ENCODE measurements around the gene CMTM6. TPM values are rescaled to one million over a fixed set of nuclear protein-coding genes. Genes with fewer than 3 reads are reported as not detected.
A peak's percentile ranks its signal among the peaks of the same experiment; 100 is the strongest.

CMTM6 gene
- total RNA-seq, 2 experiments from 2014 or later = 55.2 to 57.1 TPM

GRCh38 chr3:32432711-32433530 lies 69.7 kb downstream of the CMTM6 start:
- Mint-ChIP-seq H3K27ac (peak overlapping the region; percentile 98), H3K4me1 (peaks cover 90% of the 10 kb centered on the region), H3K27me3 (no peaks in the 10 kb centered on the region), H3K9me3 (no peaks in the 10 kb centered on the region), H3K36me3 (ENCODE audit: low read depth) (peaks cover 26% of the 10 kb centered on the region), H3K4me3 (peak overlapping the region; percentile 68)
- DNase-seq = peak; percentile 61
- CTCF ChIA-PET = interaction anchor here (0.7 to 2.1 kb wide), 13 partner anchors 9 to 68 kb away, joined by 3 to 12 read pairs (median 5); no protein-coding TSS in a partner anchor
- POLR2A ChIA-PET = interaction anchor here (0.6 kb wide), 2 partner anchors 34 to 62 kb away, joined by 3 read pairs; no protein-coding TSS in a partner anchor

- POLR2A ChIA-PET = interaction anchor here (0.6 kb wide), 2 partner anchors 9 to 61 kb away, joined by 3 read pairs; no protein-coding TSS in a partner anchor
- DNase-seq = no peak
- Mint-ChIP-seq H3K4me1 (peaks cover 93% of the 10 kb centered on the region), H3K36me3 (ENCODE audit: low read depth) (peaks cover 26% of the 10 kb centered on the region), H3K27ac (peak overlapping the region; percentile 98), H3K4me3 (peak overlapping the region; percentile 68), H3K9me3 (no peaks in the 10 kb centered on the region), H3K27me3 (no peaks in the 10 kb centered on the region)
- CTCF ChIA-PET = interaction anchor here (0.7 to 2.1 kb wide), 8 partner anchors 8 to 36 kb away, joined by 3 to 12 read pairs (median 6); no protein-coding TSS in a partner anchor
Measured at GRCh38 chr3:32432045-32432710, 70.5 kb downstream of the CMTM6 start.

DNA sequence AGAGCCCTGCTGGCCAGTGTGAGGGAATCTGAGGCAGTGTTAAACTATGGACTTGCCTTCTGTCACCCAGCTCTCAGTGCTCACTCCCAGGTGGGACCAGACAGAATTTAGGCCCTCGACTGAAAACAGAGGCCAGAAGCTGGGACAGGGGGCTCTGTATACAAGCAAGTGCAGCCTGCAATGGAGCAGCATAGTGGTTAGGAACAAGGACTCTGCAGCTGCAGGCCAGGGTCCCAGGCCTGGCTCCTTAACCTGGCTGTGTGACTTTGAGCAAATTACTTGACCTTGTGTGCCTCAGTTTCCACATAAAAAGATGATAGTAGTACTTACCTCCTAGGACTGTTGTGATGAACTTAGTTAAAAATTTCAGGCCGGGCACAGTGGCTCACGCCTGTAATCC lies 71.2 kb downstream of the CMTM6 start:
- no peaks in the 10 kb centered on the region for H3K9me3 Mint-ChIP-seq
- peaks cover 26% of the 10 kb centered on the region for H3K36me3 Mint-ChIP-seq (ENCODE audit: low read depth)
- ChIA-PET CTCF (interaction anchor here (2.1 kb wide), 1 partner anchor 25 kb away, joined by 8 read pairs; no protein-coding TSS in a partner anchor), POLR2A (interaction anchor here (0.6 kb wide), 1 partner anchor 8 kb away, joined by 3 read pairs; no protein-coding TSS in a partner anchor)
- peaks cover 89% of the 10 kb centered on the region for H3K4me1 Mint-ChIP-seq
- no peak for DNase-seq
- no peaks in the 10 kb centered on the region for H3K27me3 Mint-ChIP-seq
- H3K27ac Mint-ChIP-seq = peak overlapping the region; percentile 98
- H3K4me3 Mint-ChIP-seq = no peak overlapping the region

Small RNA genes lying within 50 kb of the gene (microRNA-seq; reads per million reads assigned to microRNA genes)
- gene MIR548AY (ENCODE audit: borderline microRNAs expressed, borderline replicate concordance) = not detected

Other genes starting within 250 kb of the CMTM6 start
- 10 to 100 TPM; 45.9 to 62.6 TPM for gene CMTM7, start 111.0 kb downstream of the CMTM6 start, total RNA-seq
- gene DYNC1LI1, start 68.0 kb upstream of the CMTM6 start, total RNA-seq = 10 to 100 TPM; 26.9 to 28.3 TPM
- gene CNOT10, start 182.3 kb upstream of the CMTM6 start, total RNA-seq = 10 to 100 TPM; 67.5 to 67.7 TPM